Fibroblast of villous mesenchyme (primary cell): ENCODE measurements around the gene NRBF2. TPM values are rescaled to one million over a fixed set of nuclear protein-coding genes. Genes with fewer than 3 reads are reported as not detected.

Source experiments
- DNase-seq: peaks from one replicate; pipeline ENCODE4 v3.0.0-alpha.2; 2010; ENCODE audit warnings: low read depth
- H3K4me3 ChIP-seq: 2 replicates; pipeline ENCODE4 v1.5.1; 2011; ENCODE audit warnings: low read depth, mild to moderate bottlenecking, low read length
- CTCF ChIP-seq: IDR thresholded peaks from 2 replicates; pipeline ENCODE4 v1.5.1; 2012; ENCODE audit warnings: low read depth, mild to moderate bottlenecking, low read length; ENCODE audit not compliant: insufficient read depth
- total RNA-seq: library from RNA; depleted of rRNA; stranded (reverse); fragments of >200 nt; gene quantifications from 2 replicates; pipeline ENCODE4 v1.2.3, GENCODE V29; 2012

The NRBF2 gene
- total RNA-seq, 1 donor: 38.0 TPM

GRCh38 chr10:63154546-63155387, 21.6 kb downstream of the NRBF2 start:
- TF ChIP-seq CTCF: no peak
- H3K4me3 ChIP-seq: no peak overlapping the region
- DNase-seq: no peak

GRCh38 chr10:63155388-63156020, 22.4 kb downstream of the NRBF2 start:
- DNase-seq: no peak
- no peak for TF ChIP-seq CTCF
- H3K4me3 ChIP-seq: no peak overlapping the region

GRCh38 chr10:63156236-63156635, 23.1 kb downstream of the NRBF2 start:
- TF ChIP-seq CTCF: no peak
- peak; percentile 87 for DNase-seq
- no peak overlapping the region for H3K4me3 ChIP-seq

GRCh38 chr10:63157845-63158624, 24.9 kb downstream of the NRBF2 start:
- peak; percentile 94 for DNase-seq
- H3K4me3 ChIP-seq: no peak overlapping the region
- peak; percentile 79 for TF ChIP-seq CTCF

GRCh38 chr10:63161592-63161991, 28.5 kb downstream of the NRBF2 start:
- no peak for DNase-seq
- no peak overlapping the region for H3K4me3 ChIP-seq
- no peak for TF ChIP-seq CTCF

- no peak for TF ChIP-seq CTCF
- no peak overlapping the region for H3K4me3 ChIP-seq
- no peak for DNase-seq
Observed at GRCh38 chr10:63164166-63164623, 31.1 kb downstream of the NRBF2 start.
